ENCODE results near the gene ADGRL2. TPM values are rescaled to one million over a fixed set of nuclear protein-coding genes. Genes with fewer than 3 reads are reported as not detected.

ADGRL2 gene
- total and polyA plus RNA-seq, 7 donors: 5.0 to 13.2 (median 7.2) TPM

GRCh38 chr1:81978945-81979344, 178.2 kb downstream of the ADGRL2 start:
- Histone ChIP-seq H3K27me3 (ENCODE audit: insufficient read depth in 3 of 3, low read length in 2 of 3) (no peaks in the 10 kb centered on the region), H3K27ac (no peak overlapping the region), H3K36me3 (ENCODE audit: insufficient read depth in 1 of 2, low read depth in 1 of 2) (no peaks in the 10 kb centered on the region), H3K4me1 (no peaks in the 10 kb centered on the region), H3K9me3 (no peaks in the 10 kb centered on the region), H3K4me3 (no peak overlapping the region)
- DNase-seq (no peak), ATAC-seq (no peak)
- TF ChIP-seq CTCF (IDR thresholded peaks at IDR 0.05): no peak
- intact Hi-C loops (cut with DNase I): no loop called here

- no peak for TF ChIP-seq CTCF (IDR thresholded peaks at IDR 0.05)
- no peaks in the 10 kb centered on the region for H3K4me1 ChIP-seq
- ATAC-seq (no peak), DNase-seq (no peak)
- no peak overlapping the region for H3K27ac ChIP-seq
- 89 to 94% (median 93%) methylated on average over 2 of the region's 2 CpGs for WGBS, 3 donors
- no peak overlapping the region for H3K4me3 ChIP-seq
- peaks cover 0 to 7% of the 10 kb centered on the region in 2 donors for H3K36me3 ChIP-seq (ENCODE audit: insufficient read depth in 1 of 2, low read depth in 1 of 2)
- no peaks in the 10 kb centered on the region for H3K9me3 ChIP-seq
- H3K27me3 ChIP-seq (ENCODE audit: insufficient read depth in 3 of 3, low read length in 2 of 3): no peaks in the 10 kb centered on the region
- intact Hi-C loops (cut with DNase I): no loop called here
Observed at GRCh38 chr1:81982523-81982922, 181.8 kb downstream of the ADGRL2 start.

GRCh38 chr1:81989524-81989923, 188.8 kb downstream of the ADGRL2 start:
- intact Hi-C loops (cut with DNase I): no loop called here
- no peak for ATAC-seq
- H3K27ac ChIP-seq: no peak overlapping the region
- H3K36me3 ChIP-seq (ENCODE audit: insufficient read depth in 1 of 2, low read depth in 1 of 2): peaks cover 0 to 16% of the 10 kb centered on the region in 2 donors
- WGBS, 3 donors: 41 to 69% (median 54%) methylated on average over 1 of the region's 1 CpG
- no peaks in the 10 kb centered on the region for H3K27me3 ChIP-seq (ENCODE audit: insufficient read depth in 3 of 3, low read length in 2 of 3)
- H3K4me1 ChIP-seq: no peaks in the 10 kb centered on the region
- no peaks in the 10 kb centered on the region for H3K9me3 ChIP-seq
- no peak for DNase-seq
- H3K4me3 ChIP-seq: no peak overlapping the region
- TF ChIP-seq CTCF (IDR thresholded peaks at IDR 0.05): no peak

- Histone ChIP-seq H3K27me3 (ENCODE audit: insufficient read depth in 3 of 3, low read length in 2 of 3) (no peaks in the 10 kb centered on the region), H3K4me1 (no peaks in the 10 kb centered on the region), H3K4me3 (no peak overlapping the region), H3K27ac (no peak overlapping the region), H3K36me3 (ENCODE audit: insufficient read depth in 1 of 2, low read depth in 1 of 2) (peaks cover 0 to 16% of the 10 kb centered on the region in 2 donors), H3K9me3 (no peaks in the 10 kb centered on the region)
- no peak for TF ChIP-seq CTCF (IDR thresholded peaks at IDR 0.05)
- intact Hi-C loops (cut with DNase I): no loop called here
- DNase-seq: no peak
- no peak for ATAC-seq
- 95 to 97% (median 96%) methylated on average over 7 of the region's 7 CpGs for WGBS, 3 donors
Observed at GRCh38 chr1:81990241-81990640, 189.5 kb downstream of the ADGRL2 start.

GRCh38 chr1:81998165-81998564, 197.4 kb downstream of the ADGRL2 start:
- no peaks in the 10 kb centered on the region for H3K27me3 ChIP-seq (ENCODE audit: insufficient read depth in 3 of 3, low read length in 2 of 3)
- no peaks in the 10 kb centered on the region for H3K9me3 ChIP-seq
- ATAC-seq (no peak), DNase-seq (no peak)
- no peaks in the 10 kb centered on the region for H3K36me3 ChIP-seq (ENCODE audit: insufficient read depth in 1 of 2, low read depth in 1 of 2)
- intact Hi-C loops (cut with DNase I): no loop called here
- H3K27ac ChIP-seq: no peak overlapping the region
- 16 to 24% (median 17%) methylated on average over 4 of the region's 4 CpGs for WGBS, 3 donors
- H3K4me1 ChIP-seq: no peaks in the 10 kb centered on the region
- no peak for TF ChIP-seq CTCF (IDR thresholded peaks at IDR 0.05)
- H3K4me3 ChIP-seq: no peak overlapping the region
